GM23338 (cell line): Measurements from ENCODE around the gene AVP. TPM values are rescaled to one million over a fixed set of nuclear protein-coding genes. Genes with fewer than 3 reads are reported as not detected.

Experiments used
- polyA plus RNA-seq: library from polyadenylated mRNA; unstranded; fragments of >200 nt; fragmentation: Nextera tagmentation; extraction: Ambion mirVana; gene quantifications from 2 replicates; pipeline ENCODE4 v1.2.1, GENCODE V29; 2016
- total RNA-seq: library from RNA; depleted of rRNA; stranded (reverse); fragments of >200 nt; shearing (Covaris generic); gene quantifications from 2 replicates; pipeline ENCODE4 v1.2.3, GENCODE V29; 2014; rRNA removed

AVP gene
- total and polyA plus RNA-seq, 2 experiments from 2014 or later, result 0.60 TPM; not detected in 1

Other genes with a start within 250 kb of the AVP start
- gene PCED1A, start 244.1 kb downstream of the AVP start, total RNA-seq, result 8.9 and 9.9 TPM in 2 replicates
- 5.0 and 5.3 TPM in 2 replicates for gene PCED1A, start 244.1 kb downstream of the AVP start, polyA plus RNA-seq
- gene VPS16, start 244.0 kb downstream of the AVP start, total RNA-seq, result 17.7 and 20.4 TPM in 2 replicates
- 11.2 and 13.5 TPM in 2 replicates for gene VPS16, start 244.0 kb downstream of the AVP start, polyA plus RNA-seq
- 37.8 and 43.9 TPM in 2 replicates for gene PTPRA, start 211.2 kb downstream of the AVP start, total RNA-seq
- gene PTPRA, start 211.2 kb downstream of the AVP start, polyA plus RNA-seq, result 39.3 and 46.9 TPM in 2 replicates
- gene GNRH2, start 41.1 kb downstream of the AVP start, total RNA-seq, result not detected in 2 replicates
- gene GNRH2, start 41.1 kb downstream of the AVP start, polyA plus RNA-seq, result not detected in 2 replicates
- gene MRPS26, start 38.7 kb downstream of the AVP start, total RNA-seq, result 103 and 105 TPM in 2 replicates
- gene MRPS26, start 38.7 kb downstream of the AVP start, polyA plus RNA-seq, result 154 and 158 TPM in 2 replicates
- gene OXT, start 13.1 kb downstream of the AVP start, total RNA-seq, result not detected in 2 replicates
- gene OXT, start 13.1 kb downstream of the AVP start, polyA plus RNA-seq, result 1.5 and 3.5 TPM in 2 replicates
- gene FASTKD5, start 75.1 kb upstream of the AVP start, total RNA-seq, result 30.7 and 32.8 TPM in 2 replicates
- 12.2 and 12.9 TPM in 2 replicates for gene FASTKD5, start 75.1 kb upstream of the AVP start, polyA plus RNA-seq
- gene UBOX5, start 75.1 kb upstream of the AVP start, total RNA-seq, result 4.3 and 5.7 TPM in 2 replicates
- gene UBOX5, start 75.1 kb upstream of the AVP start, polyA plus RNA-seq, result 2.4 and 2.7 TPM in 2 replicates
- 29.4 and 40.7 TPM in 2 replicates for gene LZTS3, start 88.8 kb upstream of the AVP start, total RNA-seq
- 9.7 and 10.7 TPM in 2 replicates for gene LZTS3, start 88.8 kb upstream of the AVP start, polyA plus RNA-seq
- 34.8 and 44.0 TPM in 2 replicates for gene DDRGK1, start 120.0 kb upstream of the AVP start, total RNA-seq
- 35.7 and 45.5 TPM in 2 replicates for gene DDRGK1, start 120.0 kb upstream of the AVP start, polyA plus RNA-seq
- 45.3 and 57.5 TPM in 2 replicates for gene ITPA, start 124.8 kb upstream of the AVP start, total RNA-seq
- gene ITPA, start 124.8 kb upstream of the AVP start, polyA plus RNA-seq, result 81.7 and 86.6 TPM in 2 replicates
- 12.1 and 17.1 TPM in 2 replicates for gene SLC4A11, start 154.5 kb upstream of the AVP start, total RNA-seq
- 10.8 and 14.8 TPM in 2 replicates for gene SLC4A11, start 154.5 kb upstream of the AVP start, polyA plus RNA-seq